Neuronal stem cell (in vitro differentiated cells): ENCODE measurements around the gene FRYL.
A peak's percentile ranks its signal among the peaks of the same experiment; 100 is the strongest.
"Not testable (repeated sequence)": the region's sequence is repeated elsewhere in the genome, so short reads cannot be mapped to it uniquely, and the experiment has no call there.

Source experiments
- DNase-seq: peaks from one replicate; pipeline ENCODE4 v3.0.0-alpha.2; 2013; ENCODE audit warnings: low spot score
- H2AFZ ChIP-seq: one replicate; pipeline ENCODE4 v1.6.1; 2013; ENCODE audit warnings: mild to moderate bottlenecking, low read length, inconsistent platforms
- H2AK5ac ChIP-seq: 2 replicates; pipeline ENCODE4 v1.6.1; 2013; ENCODE audit warnings: low read depth, mild to moderate bottlenecking, inconsistent platforms, low read length, moderate library complexity, mixed read lengths
- H2BK120ac ChIP-seq: 2 replicates; pipeline ENCODE4 v1.6.1; 2013; ENCODE audit warnings: low read depth, mild to moderate bottlenecking, inconsistent platforms, low read length, moderate library complexity, mixed read lengths
- H2BK12ac ChIP-seq: one replicate; pipeline ENCODE4 v1.6.1; 2013; ENCODE audit warnings: low read length, inconsistent platforms
- H2BK15ac ChIP-seq: 2 replicates; pipeline ENCODE4 v1.6.1; 2013; ENCODE audit warnings: mild to moderate bottlenecking, low read length, inconsistent platforms, mixed read lengths
- H2BK5ac ChIP-seq: one replicate; pipeline ENCODE4 v1.6.1; 2013; ENCODE audit warnings: inconsistent platforms, mild to moderate bottlenecking, low read length, moderate library complexity
- H3K14ac ChIP-seq: one replicate; pipeline ENCODE4 v1.6.1; 2013; ENCODE audit warnings: low read length, inconsistent platforms
- H3K18ac ChIP-seq: 2 replicates; pipeline ENCODE4 v1.6.1; 2013; ENCODE audit warnings: low read length, inconsistent platforms
- H3K23ac ChIP-seq: 2 replicates; pipeline ENCODE4 v1.6.1; 2013; ENCODE audit warnings: low read depth, mild to moderate bottlenecking, mixed read lengths, low read length, inconsistent platforms; ENCODE audit not compliant: poor library complexity
- H3K27ac ChIP-seq: replicated peaks from 3 replicates; pipeline ENCODE4 v1.5.1; 2013; ENCODE audit warnings: low read length, inconsistent platforms
- H3K27me3 ChIP-seq, 3 experiments: 2 replicates each; pipeline ENCODE4 v1.6.1; 2013; ENCODE audit warnings: low read length in 3 of 3, mild to moderate bottlenecking in 2 of 3, inconsistent platforms in 1 of 3, low read depth in 1 of 3, mixed read lengths in 1 of 3, moderate library complexity in 1 of 3; ENCODE audit not compliant: control insufficient read depth in 3 of 3, insufficient read depth in 3 of 3
- H3K36me3 ChIP-seq, 2 donors: replicated peaks in 1 of 2; 2 replicates each; pipeline ENCODE4 v1.6.1; 2013; ENCODE audit warnings: low read length in 2 of 2; ENCODE audit not compliant: control insufficient read depth in 2 of 2, insufficient read depth in 2 of 2
- H3K4ac ChIP-seq: 2 replicates; pipeline ENCODE4 v1.6.1; 2013; ENCODE audit warnings: inconsistent platforms, mild to moderate bottlenecking, low read length, moderate library complexity
- H3K4me1 ChIP-seq, 2 donors: 1 replicate in 1 of 2; 2 replicates in 1 of 2; pipeline ENCODE4 v1.6.1; 2013; ENCODE audit warnings: low read length in 2 of 2, low read depth in 1 of 2; ENCODE audit not compliant: control insufficient read depth in 2 of 2, insufficient read depth in 1 of 2
- H3K4me2 ChIP-seq: one replicate; pipeline ENCODE4 v1.6.1; 2013; ENCODE audit warnings: mild to moderate bottlenecking, low read length, inconsistent platforms; ENCODE audit not compliant: insufficient read depth, poor library complexity, severe bottlenecking
- H3K4me3 ChIP-seq, 2 donors: 2 replicates each; pipeline ENCODE4 v1.5.1; 2013; ENCODE audit warnings: low read length in 2 of 2, mild to moderate bottlenecking in 2 of 2, inconsistent platforms in 1 of 2, moderate library complexity in 1 of 2
- H3K79me1 ChIP-seq: one replicate; pipeline ENCODE4 v1.6.1; 2013; ENCODE audit warnings: low read depth, mild to moderate bottlenecking, inconsistent platforms, low read length, moderate library complexity
- H3K9ac ChIP-seq: one replicate; pipeline ENCODE4 v1.6.1; 2013; ENCODE audit warnings: mild to moderate bottlenecking, low read depth, low read length, inconsistent platforms; ENCODE audit not compliant: poor library complexity
- H3K9me3 ChIP-seq, 2 donors: replicated peaks in 1 of 2; 2 replicates each; pipeline versions ENCODE3 to v1.6.1; 2013; ENCODE audit warnings: low read length in 2 of 2, mild to moderate bottlenecking in 2 of 2, inconsistent platforms in 1 of 2, low read depth in 1 of 2, mixed read lengths in 1 of 2, moderate library complexity in 1 of 2; ENCODE audit not compliant: control insufficient read depth in 2 of 2, insufficient read depth in 1 of 2
- H4K8ac ChIP-seq: one replicate; pipeline ENCODE4 v1.6.1; 2013; ENCODE audit warnings: low read depth, mild to moderate bottlenecking, inconsistent platforms, low read length, moderate library complexity
- H4K91ac ChIP-seq: one replicate; pipeline ENCODE4 v1.6.1; 2013; ENCODE audit warnings: low read length, low read depth, mild to moderate bottlenecking, inconsistent platforms; ENCODE audit not compliant: poor library complexity
- WGBS, 2 donors: extraction: QIAGEN DNeasy Blood & Tissue Kit; methylation state at CpG; one replicate each; pipeline ENCODE4 v1.1.7; 2013; ENCODE audit warnings: missing lambda C conversion rate in 2 of 2, mixed read lengths in 1 of 2; ENCODE audit not compliant: insufficient read length in 2 of 2, insufficient replicate concordance in 1 of 2; ENCODE audit errors: extremely low coverage in 2 of 2; 5-methylcytosine and 5-hydroxymethylcytosine counted together

Gene FRYL

DNA sequence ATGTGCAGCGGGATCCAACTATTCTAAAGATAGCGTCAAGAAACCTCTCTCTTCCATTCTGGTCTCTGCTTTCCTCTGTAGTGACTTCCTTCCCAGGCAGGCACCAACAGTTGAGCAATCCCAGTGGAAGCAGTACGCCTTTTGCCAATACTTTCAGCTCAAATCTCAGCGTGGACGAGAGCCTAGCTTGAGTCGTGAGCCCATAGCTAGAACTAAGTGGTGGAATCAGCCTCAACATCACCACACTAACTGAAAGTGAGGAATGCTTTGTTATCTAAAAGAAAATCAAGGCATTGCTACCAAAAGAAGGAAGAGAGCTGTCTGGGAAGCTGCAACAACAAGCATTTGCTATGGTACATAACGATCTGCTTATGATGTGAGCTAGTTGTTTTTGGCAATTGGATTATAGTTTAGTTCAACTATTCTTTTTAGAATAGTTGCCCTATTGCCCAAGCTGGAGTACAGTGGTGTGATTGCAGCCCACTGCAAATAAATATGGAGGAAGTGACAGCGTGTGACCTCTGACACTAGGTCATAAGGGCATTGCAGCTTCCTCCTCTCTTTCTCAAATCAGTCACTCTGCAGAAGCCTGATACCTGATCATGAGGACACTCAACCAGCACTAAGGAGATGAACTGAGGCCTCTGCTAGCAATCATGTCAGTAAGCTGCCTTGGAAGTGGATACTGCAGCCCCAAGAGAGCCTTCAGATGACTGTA, 24.7 kb upstream of the FRYL start:
- Histone ChIP-seq H3K27ac (peak overlapping the region; percentile 4), H3K4ac (no peak overlapping the region), H2BK15ac (no peak overlapping the region), H2AK5ac (no peak overlapping the region), H2BK120ac (no peak overlapping the region), H2BK12ac (no peak overlapping the region), H2BK5ac (no peak overlapping the region), H3K4me3 (no peak overlapping the region), H3K18ac (peak overlapping the region; percentile 17), H4K8ac (no peak overlapping the region), H3K23ac (no peak overlapping the region), H4K91ac (no peak overlapping the region), H3K9ac (no peak overlapping the region), H3K4me2 (no peak overlapping the region), H3K36me3 (no peaks in the 10 kb centered on the region), H3K79me1 (no peaks in the 10 kb centered on the region), H3K4me1 (peaks cover 3 to 6% of the 10 kb centered on the region in 2 donors), H3K14ac (no peak overlapping the region), H3K27me3 (no peaks in the 10 kb centered on the region), H3K9me3 (no peaks in the 10 kb centered on the region), H2AFZ (peak overlapping the region; percentile 84)
- no peak for DNase-seq
- no CpG with 5 or more reads among the region's 8 CpGs for WGBS, 2 donors

DNA sequence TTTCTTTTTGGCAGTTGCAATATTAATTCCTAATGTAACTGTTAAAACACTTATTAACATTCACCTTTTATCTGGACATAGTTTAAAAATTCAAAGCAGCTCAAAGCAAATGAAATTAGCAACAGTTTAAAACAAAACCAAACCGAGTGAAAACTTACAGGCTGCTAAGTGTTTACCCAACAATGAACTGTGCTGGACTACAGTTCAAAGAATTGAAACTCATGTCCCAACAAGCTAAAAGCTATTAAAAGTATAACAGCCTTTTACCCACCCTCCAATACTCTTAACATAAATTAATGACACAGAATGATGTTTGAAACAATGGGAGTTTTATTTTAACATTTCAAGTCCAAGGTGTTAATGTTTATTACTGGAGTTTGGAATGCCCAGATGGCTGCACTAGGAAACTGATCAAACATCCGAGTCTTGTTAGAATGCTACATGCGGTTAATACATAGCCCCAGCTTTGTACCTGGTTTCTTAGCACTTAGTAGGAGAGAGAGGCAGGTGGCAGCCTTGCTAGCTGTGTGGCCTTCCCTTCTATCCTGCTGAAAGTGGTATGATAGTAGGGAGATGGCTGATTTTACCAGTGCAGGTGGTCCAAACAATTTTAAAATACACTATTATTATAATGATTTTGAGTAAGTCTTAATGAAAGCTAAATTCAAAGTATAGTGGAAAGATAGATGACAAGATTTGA, 21.1 kb upstream of the FRYL start:
- Histone ChIP-seq H3K27me3 (no peaks in the 10 kb centered on the region), H3K18ac (no peak overlapping the region), H2BK12ac (no peak overlapping the region), H3K9me3 (no peaks in the 10 kb centered on the region), H3K14ac (no peak overlapping the region), H2AFZ (no peak overlapping the region), H2BK120ac (no peak overlapping the region), H2AK5ac (no peak overlapping the region), H3K4ac (no peak overlapping the region), H3K4me2 (no peak overlapping the region), H4K91ac (no peak overlapping the region), H4K8ac (no peak overlapping the region), H3K79me1 (no peaks in the 10 kb centered on the region), H3K4me1 (peaks cover 3 to 6% of the 10 kb centered on the region in 2 donors), H3K9ac (no peak overlapping the region), H2BK5ac (no peak overlapping the region), H2BK15ac (no peak overlapping the region), H3K23ac (no peak overlapping the region), H3K4me3 (no peak overlapping the region), H3K36me3 (no peaks in the 10 kb centered on the region), H3K27ac (no peak overlapping the region)
- DNase-seq, result no peak
- WGBS, 2 donors, result no CpG with 5 or more reads among the region's 3 CpGs

DNA sequence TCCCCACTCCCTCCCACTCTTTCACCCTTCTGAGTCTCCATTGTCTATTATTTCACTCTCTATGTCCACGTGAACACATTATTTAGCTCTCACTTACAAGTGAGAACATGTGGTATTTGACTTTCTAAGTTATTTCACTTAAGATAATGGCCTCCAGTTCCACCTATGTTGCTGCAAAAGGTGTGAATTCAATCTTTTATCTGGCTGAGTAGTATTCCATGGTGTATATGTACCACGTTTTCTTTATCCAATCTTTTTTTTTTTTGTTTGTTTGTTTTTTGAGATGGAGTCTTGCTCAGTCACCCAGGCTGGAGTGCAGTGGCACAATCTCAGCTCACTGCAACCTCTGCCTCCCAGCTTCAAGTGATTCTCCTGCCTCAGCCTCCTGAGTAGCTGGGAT, 20.1 kb upstream of the FRYL start:
- not testable (repeated sequence) for H2BK120ac ChIP-seq, H2BK15ac ChIP-seq, H3K27ac ChIP-seq, H3K4me1 ChIP-seq, H3K4me3 ChIP-seq, H2BK5ac ChIP-seq, H4K8ac ChIP-seq, H3K79me1 ChIP-seq, H2AK5ac ChIP-seq, H4K91ac ChIP-seq, H3K4me2 ChIP-seq, H3K36me3 ChIP-seq, H3K18ac ChIP-seq, H3K27me3 ChIP-seq, H3K14ac ChIP-seq, H3K23ac ChIP-seq, DNase-seq, H3K9me3 ChIP-seq, H3K4ac ChIP-seq, H3K9ac ChIP-seq, H2AFZ ChIP-seq, H2BK12ac ChIP-seq
- no CpG with 5 or more reads among the region's 2 CpGs for WGBS, 2 donors

DNA sequence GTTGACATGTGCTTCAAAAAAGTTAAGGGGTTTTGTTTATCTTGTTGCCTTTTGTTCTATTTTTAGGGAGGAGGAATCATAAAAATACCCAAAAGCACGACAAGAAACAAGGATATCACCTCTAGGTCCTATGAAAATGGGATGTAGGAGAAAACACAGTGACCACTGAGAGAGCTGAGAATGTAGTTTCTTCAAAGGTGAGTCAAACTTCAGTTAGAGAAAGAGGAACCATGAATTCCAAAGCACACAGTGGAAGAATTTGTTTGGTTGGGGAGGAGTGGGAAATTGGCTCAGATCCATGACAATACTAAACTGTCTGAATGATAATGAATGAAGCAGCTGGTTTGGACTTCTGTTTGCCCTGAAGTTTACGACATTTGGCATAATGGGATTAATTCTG, 19.1 kb upstream of the FRYL start:
- no peaks in the 10 kb centered on the region for H3K27me3 ChIP-seq
- no peaks in the 10 kb centered on the region for H3K79me1 ChIP-seq
- H2BK120ac ChIP-seq, result no peak overlapping the region
- no peaks in the 10 kb centered on the region for H3K9me3 ChIP-seq
- H2AFZ ChIP-seq, result no peak overlapping the region
- H3K4ac ChIP-seq, result no peak overlapping the region
- no CpG with 5 or more reads among the region's 2 CpGs for WGBS, 2 donors
- no peak overlapping the region for H4K91ac ChIP-seq
- no peak overlapping the region for H3K23ac ChIP-seq
- H3K9ac ChIP-seq, result no peak overlapping the region
- H3K14ac ChIP-seq, result no peak overlapping the region
- H3K4me1 ChIP-seq, result no peaks in the 10 kb centered on the region
- DNase-seq, result no peak
- no peaks in the 10 kb centered on the region for H3K36me3 ChIP-seq
- H2BK15ac ChIP-seq, result no peak overlapping the region
- H3K18ac ChIP-seq, result no peak overlapping the region
- H3K4me3 ChIP-seq, result no peak overlapping the region
- H2BK12ac ChIP-seq, result no peak overlapping the region
- no peak overlapping the region for H2BK5ac ChIP-seq
- no peak overlapping the region for H2AK5ac ChIP-seq
- H3K4me2 ChIP-seq, result no peak overlapping the region
- no peak overlapping the region for H3K27ac ChIP-seq
- H4K8ac ChIP-seq, result no peak overlapping the region
